NCI-H460 (cell line): ENCODE data around the gene ISCU. TPM values are rescaled to one million over a fixed set of nuclear protein-coding genes. Genes with fewer than 3 reads are reported as not detected.

Source experiments
- DNase-seq: peaks from one replicate; pipeline ENCODE4 v3.0.0-alpha.2; 2016; ENCODE audit warnings: low read depth; ENCODE audit errors: extremely low read depth
- total RNA-seq: library from RNA; depleted of rRNA; stranded (reverse); fragments of >200 nt; shearing (Covaris generic); gene quantifications from 2 replicates; pipeline ENCODE4 v1.2.3, GENCODE V29; 2014

ISCU gene
- total RNA-seq, 1 experiment from 2014 or later = 245 TPM

GRCh38 chr12:108602209-108602705 is 39.9 kb downstream of the ISCU start:
- no peak for DNase-seq

GRCh38 chr12:108602976-108603704 is 40.7 kb downstream of the ISCU start:
- no peak for DNase-seq

- DNase-seq = no peak
Measured at GRCh38 chr12:108603743-108604142, 41.3 kb downstream of the ISCU start.

GRCh38 chr12:108604208-108604941 is 42.0 kb downstream of the ISCU start:
- no peak for DNase-seq

- no peak for DNase-seq
Measured at GRCh38 chr12:108605000-108605689, 42.7 kb downstream of the ISCU start.

- DNase-seq = no peak
Measured at GRCh38 chr12:108605690-108606406, 43.5 kb downstream of the ISCU start.

GRCh38 chr12:108606492-108606891 is 44.1 kb downstream of the ISCU start:
- DNase-seq = no peak

- no peak for DNase-seq
Measured at GRCh38 chr12:108607981-108608600, 45.7 kb downstream of the ISCU start.

GRCh38 chr12:108608616-108609015 is 46.2 kb downstream of the ISCU start:
- no peak for DNase-seq

- DNase-seq = no peak
Measured at GRCh38 chr12:108609537-108610335, 47.3 kb downstream of the ISCU start.

GRCh38 chr12:108610336-108610815 is 48.0 kb downstream of the ISCU start:
- no peak for DNase-seq

GRCh38 chr12:108610856-108611605 is 48.6 kb downstream of the ISCU start:
- no peak for DNase-seq

GRCh38 chr12:108611884-108612415 is 49.6 kb downstream of the ISCU start:
- DNase-seq = no peak

- no peak for DNase-seq
Measured at GRCh38 chr12:108612788-108613282, 50.4 kb downstream of the ISCU start.

- DNase-seq = no peak
Measured at GRCh38 chr12:108613548-108613947, 51.2 kb downstream of the ISCU start.

GRCh38 chr12:108614041-108614440 is 51.6 kb downstream of the ISCU start:
- no peak for DNase-seq

- DNase-seq = no peak
Measured at GRCh38 chr12:108614639-108615038, 52.2 kb downstream of the ISCU start.

GRCh38 chr12:108615918-108616317 is 53.5 kb downstream of the ISCU start:
- DNase-seq = no peak
